SU-DHL-6 (cell line): ENCODE measurements around the gene EHBP1.

Source experiments
- H2AFZ ChIP-seq: fragments of 200-600 bp; sonication (generic); 2 replicates; pipeline ENCODE4 v1.6.1; 2014; ENCODE audit warnings: low read depth, mild to moderate bottlenecking, moderate library complexity, mixed read lengths, antibody characterized with exemption, low read length; ENCODE audit not compliant: severe bottlenecking
- H3F3A ChIP-seq: fragments of 200-600 bp; shearing (Covaris generic); 2 replicates; pipeline ENCODE4 v1.6.0; 2016; ENCODE audit warnings: antibody characterized with exemption, mild to moderate bottlenecking; ENCODE audit not compliant: insufficient read depth
- H3K27ac ChIP-seq: fragments of 200-600 bp; sonication (generic); 2 replicates; pipeline ENCODE4 v1.5.1; 2016; ENCODE audit warnings: low read depth, mild to moderate bottlenecking, low read length, moderate library complexity, mixed read lengths
- H3K27me3 ChIP-seq: fragments of 200-600 bp; sonication (generic), shearing (Covaris generic); 2 replicates; pipeline ENCODE4 v1.6.0; 2014; ENCODE audit warnings: mild to moderate bottlenecking, low read length
- H3K36me3 ChIP-seq: fragments of 200-600 bp; sonication (generic); 2 replicates; pipeline ENCODE4 v1.6.1; 2014; ENCODE audit warnings: mild to moderate bottlenecking, low read length, mixed read lengths
- H3K4me2 ChIP-seq: fragments of 300-600, 200-600 bp; shearing (Covaris generic), sonication (generic); 2 replicates; pipeline ENCODE4 v1.6.0; 2014; ENCODE audit warnings: low read length, low read depth, mild to moderate bottlenecking; ENCODE audit not compliant: poor library complexity, severe bottlenecking
- H3K4me3 ChIP-seq: fragments of 200-600 bp; sonication (generic); 2 replicates; pipeline ENCODE4 v1.5.1; 2014; ENCODE audit warnings: antibody characterized with exemption, low read length, mild to moderate bottlenecking, mixed read lengths; ENCODE audit not compliant: insufficient read depth, poor library complexity, severe bottlenecking
- H3K79me2 ChIP-seq: fragments of 200-600 bp; sonication (generic); 2 replicates; pipeline ENCODE4 v1.6.1; 2014; ENCODE audit warnings: mild to moderate bottlenecking, low read length, moderate library complexity; ENCODE audit not compliant: insufficient read depth
- H3K9ac ChIP-seq: fragments of 200-600 bp; sonication (generic); 2 replicates; pipeline ENCODE4 v1.7.0; 2014; ENCODE audit warnings: mild to moderate bottlenecking, low read length
- H3K9me2 ChIP-seq: fragments of 200-600 bp; sonication (generic); replicated peaks from 2 replicates; pipeline ENCODE4 v1.6.1; 2014; ENCODE audit warnings: low read length; ENCODE audit not compliant: insufficient read depth
- H3K9me3 ChIP-seq: fragments of 200-600 bp; sonication (generic); 2 replicates; pipeline ENCODE4 v1.6.1; 2014; ENCODE audit warnings: low read length, mixed read lengths; ENCODE audit not compliant: insufficient read depth
- H4K20me1 ChIP-seq: fragments of 200-600 bp; sonication (generic); 2 replicates; pipeline ENCODE4 v1.6.1; 2014; ENCODE audit warnings: low read depth, mild to moderate bottlenecking, antibody characterized with exemption, low read length, moderate library complexity, mixed read lengths
- CTCF ChIP-seq: fragments of 200-600 bp; sonication (generic); IDR thresholded peaks from one replicate; pipeline ENCODE4 v1.5.1; 2017; ENCODE audit warnings: antibody characterized with exemption, mild to moderate bottlenecking, low read length, moderate library complexity; ENCODE audit not compliant: insufficient read depth, poor library complexity, severe bottlenecking
- EZH2phosphoT487 ChIP-seq: fragments of 200-600 bp; sonication (generic), shearing (Covaris generic); conservative IDR thresholded peaks from 2 replicates; pipeline ENCODE4 v1.6.1; 2018; ENCODE audit warnings: mild to moderate bottlenecking, antibody characterized with exemption, low read length, moderate library complexity, mixed read lengths

The EHBP1 gene

GRCh38 chr2:62662131-62662530 is 43.4 kb upstream of the EHBP1 start:
- Histone ChIP-seq H3K79me2 (no peaks in the 10 kb centered on the region), H3K9me3 (no peaks in the 10 kb centered on the region), H3K9me2 (no peaks in the 10 kb centered on the region), H3K9ac (no peak overlapping the region), H3K27ac (no peak overlapping the region), H4K20me1 (no peaks in the 10 kb centered on the region), H2AFZ (no peak overlapping the region), H3F3A (no peaks in the 10 kb centered on the region), H3K36me3 (no peaks in the 10 kb centered on the region), H3K4me3 (no peak overlapping the region), H3K4me2 (no peak overlapping the region), H3K27me3 (no peaks in the 10 kb centered on the region)
- TF ChIP-seq CTCF (no peak), EZH2phosphoT487 (no peak)

DNA sequence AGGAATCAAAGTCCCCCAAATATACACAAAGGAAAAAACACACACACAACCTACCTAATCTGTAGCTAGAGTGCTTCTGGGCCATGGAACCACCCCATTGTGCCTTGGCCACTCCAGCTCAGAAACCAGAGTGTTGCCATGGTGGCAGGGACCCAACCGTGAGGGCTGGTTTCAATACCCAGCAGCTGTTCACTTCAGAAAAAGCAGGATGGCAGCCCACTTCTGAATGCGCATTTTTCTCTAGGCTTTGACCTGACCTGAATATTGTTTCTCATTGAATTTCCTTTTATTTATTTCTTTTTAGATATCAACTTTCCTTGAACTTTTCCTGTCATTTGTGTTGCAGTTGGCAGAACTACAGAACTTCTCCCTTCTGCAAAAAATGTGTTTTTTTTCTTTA is 43.0 kb upstream of the EHBP1 start:
- TF ChIP-seq EZH2phosphoT487 (no peak), CTCF (no peak)
- Histone ChIP-seq H3K9ac (no peak overlapping the region), H2AFZ (no peak overlapping the region), H3K27me3 (no peaks in the 10 kb centered on the region), H3K4me3 (no peak overlapping the region), H3K9me3 (no peaks in the 10 kb centered on the region), H4K20me1 (no peaks in the 10 kb centered on the region), H3F3A (no peaks in the 10 kb centered on the region), H3K36me3 (no peaks in the 10 kb centered on the region), H3K4me2 (no peak overlapping the region), H3K79me2 (no peaks in the 10 kb centered on the region), H3K27ac (no peak overlapping the region), H3K9me2 (no peaks in the 10 kb centered on the region)

GRCh38 chr2:62663411-62663810 is 42.1 kb upstream of the EHBP1 start:
- no peaks in the 10 kb centered on the region for H3K36me3 ChIP-seq
- H3K27me3 ChIP-seq = no peaks in the 10 kb centered on the region
- no peak overlapping the region for H3K4me2 ChIP-seq
- no peaks in the 10 kb centered on the region for H3K9me2 ChIP-seq
- H3K4me3 ChIP-seq = no peak overlapping the region
- no peaks in the 10 kb centered on the region for H4K20me1 ChIP-seq
- no peak overlapping the region for H3K9ac ChIP-seq
- no peak overlapping the region for H2AFZ ChIP-seq
- H3K27ac ChIP-seq = no peak overlapping the region
- H3K79me2 ChIP-seq = no peaks in the 10 kb centered on the region
- H3F3A ChIP-seq = no peaks in the 10 kb centered on the region
- TF ChIP-seq CTCF (no peak), EZH2phosphoT487 (no peak)
- H3K9me3 ChIP-seq = no peaks in the 10 kb centered on the region
